Endothelial cell of umbilical vein (primary cell): ENCODE results near the gene SEMA4A. TPM values are rescaled to one million over a fixed set of nuclear protein-coding genes. Genes with fewer than 3 reads are reported as not detected.

Source experiments
- BruUV-seq: library from RNA; stranded (reverse); fragments of 400-500 nt; replicated peaks from 2 replicates; lab custom pipeline; 2021; lab: Mats Ljungman, UMichigan
- CTCF ChIA-PET: fragments of 300-600, 350-600 bp; sonication (Branson Sonifier 250); formaldehyde crosslinking; loops from one replicate; lab custom pipeline; 2021; ENCODE audit warnings: antibody characterized with exemption, inconsistent platforms; lab: Charles Lee
- POLR2A ChIA-PET: fragments of 300-600, 350-600 bp; sonication (Branson Sonifier 250); formaldehyde crosslinking; loops from one replicate; lab custom pipeline; 2021; ENCODE audit warnings: antibody characterized with exemption, inconsistent platforms; lab: Charles Lee
- DNase-seq: peaks from one replicate; pipeline ENCODE4 v3.0.0-alpha.2; 2011; ENCODE audit warnings: low read depth, low spot score
- FAIRE-seq: peaks from 2 replicates; lab custom pipeline; 2011; peaks lifted over from hg19 to GRCh38; lab: Jason Lieb, UNC
- H2AFZ ChIP-seq: 2 replicates; pipeline ENCODE4 v1.6.0; 2012; ENCODE audit warnings: low read depth, low read length, control low read depth, inconsistent platforms
- H3K27ac ChIP-seq: 2 replicates; pipeline ENCODE4 v1.5.1; 2011; ENCODE audit warnings: low read depth, mild to moderate bottlenecking, control low read depth, low read length, moderate library complexity; ENCODE audit not compliant: insufficient read depth
- H3K27me3 ChIP-seq, 2 experiments: 2 replicates each; pipeline versions ENCODE4 v1.6.0 to v1.6.1; 2011; ENCODE audit warnings: low read length in 2 of 2, mixed read lengths in 1 of 2; ENCODE audit not compliant: control insufficient read depth in 2 of 2, insufficient read depth in 2 of 2
- H3K36me3 ChIP-seq, 2 experiments: 2 replicates in 1 of 2; 3 replicates in 1 of 2; pipeline ENCODE4 v1.5.1; 2011; ENCODE audit warnings: low read length in 2 of 2, mild to moderate bottlenecking in 1 of 2, moderate library complexity in 1 of 2; ENCODE audit not compliant: control insufficient read depth in 2 of 2, insufficient read depth in 2 of 2; ENCODE audit errors: extremely low read depth in 1 of 2
- H3K4me1 ChIP-seq: 3 replicates; pipeline ENCODE4 v1.5.1; 2011; ENCODE audit warnings: mild to moderate bottlenecking, low read length; ENCODE audit not compliant: control insufficient read depth, insufficient read depth; ENCODE audit errors: extremely low read depth
- H3K4me2 ChIP-seq: 2 replicates; pipeline ENCODE4 v1.6.1; 2011; ENCODE audit warnings: low read length, control low read depth, mixed read lengths; ENCODE audit not compliant: insufficient read depth
- H3K4me3 ChIP-seq, 3 experiments: fragments of 200-600 bp in 1 of 3; sonication (generic), shearing (Covaris generic) in 1 of 3; replicated peaks in 1 of 3; 2 replicates each; pipeline ENCODE4 v1.5.1; 2011 to 2016; ENCODE audit warnings: control low read depth in 3 of 3, low read length in 3 of 3, mild to moderate bottlenecking in 2 of 3, inconsistent platforms in 1 of 3, low read depth in 1 of 3, moderate library complexity in 1 of 3; ENCODE audit not compliant: insufficient read depth in 1 of 3
- H3K79me2 ChIP-seq: 2 replicates; pipeline ENCODE4 v1.6.0; 2012; ENCODE audit warnings: low read length, inconsistent platforms; ENCODE audit not compliant: control insufficient read depth, insufficient read depth
- H3K9ac ChIP-seq: replicated peaks from 2 replicates; pipeline ENCODE3; 2011; ENCODE audit warnings: low read length, control low read depth; ENCODE audit not compliant: insufficient read depth; ENCODE audit errors: extremely low read depth
- H3K9me1 ChIP-seq: replicated peaks from 3 replicates; pipeline ENCODE4 v1.6.0; 2011; ENCODE audit warnings: mild to moderate bottlenecking, low read length; ENCODE audit not compliant: control insufficient read depth, insufficient read depth; ENCODE audit errors: extremely low read depth
- H3K9me3 ChIP-seq: replicated peaks from 2 replicates; pipeline ENCODE4 v1.5.1; 2012; ENCODE audit warnings: low read length, inconsistent platforms; ENCODE audit not compliant: control insufficient read depth, insufficient read depth
- H4K20me1 ChIP-seq: replicated peaks from 2 replicates; pipeline ENCODE3; 2011; ENCODE audit warnings: mild to moderate bottlenecking, low read length; ENCODE audit not compliant: control insufficient read depth, insufficient read depth; ENCODE audit errors: extremely low read depth
- EZH2 ChIP-seq: IDR thresholded peaks from 2 replicates; pipeline ENCODE4 v1.6.1; 2012; ENCODE audit warnings: borderline replicate concordance, low read depth, mild to moderate bottlenecking, moderate library complexity, low read length, inconsistent platforms; ENCODE audit not compliant: severe bottlenecking
- FOS ChIP-seq: IDR thresholded peaks from 2 replicates; pipeline ENCODE4 v1.6.1; 2011; ENCODE audit warnings: mild to moderate bottlenecking, low read length, moderate library complexity, borderline replicate concordance; ENCODE audit not compliant: insufficient read depth
- GATA2 ChIP-seq: IDR thresholded peaks from 2 replicates; pipeline ENCODE4 v1.7.0; 2011; ENCODE audit warnings: low read depth, mild to moderate bottlenecking, moderate library complexity, mixed read lengths, low read length; ENCODE audit not compliant: insufficient read length, insufficient read depth
- JUN ChIP-seq: IDR thresholded peaks from 2 replicates; pipeline ENCODE4 v1.6.1; 2011; ENCODE audit warnings: borderline replicate concordance, low read depth; ENCODE audit not compliant: insufficient read length, insufficient read depth
- MAX ChIP-seq: IDR thresholded peaks from 2 replicates; pipeline ENCODE4 v1.6.1; 2011; ENCODE audit not compliant: insufficient read depth, insufficient read length
- MYC ChIP-seq: IDR thresholded peaks from one replicate; pipeline ENCODE4 v1.6.1; 2011; ENCODE audit warnings: mild to moderate bottlenecking, low read depth, low read length
- POLR2A ChIP-seq: IDR thresholded peaks from 2 replicates; pipeline ENCODE4 v1.6.1; 2012; ENCODE audit warnings: low read depth, mild to moderate bottlenecking, control low read depth, low read length
- POLR2AphosphoS5 ChIP-seq: IDR thresholded peaks from 2 replicates; pipeline ENCODE4 v1.6.1; 2012; ENCODE audit warnings: low read depth, mild to moderate bottlenecking, control low read depth, low read length, moderate library complexity; ENCODE audit not compliant: insufficient read depth
- dilution Hi-C: fragments of 300-500 bp; cut with MboI; formaldehyde crosslinking; loops from one replicate; pipeline ENCODE4 v1.15.0; 2019; ENCODE audit warnings: low sequenced_read_pairs; ENCODE audit not compliant: extremely low pct_ligation_motif_present
- intact Hi-C: fragments of 100-400 bp; cut with micrococcal nuclease; formaldehyde crosslinking; loops from one replicate; pipeline ENCODE4 v1.10.0; 2022
- polyA plus RNA-seq, 4 experiments: library from polyadenylated mRNA; depleted of rRNA in 3 of 4; stranded (reverse) in 3 of 4; unstranded in 1 of 4; fragments of >200 nt; gene quantifications; 2 replicates each; pipeline versions ENCODE4 v1.2.1 to v1.2.3, GENCODE V29; 2011 to 2012; ENCODE audit warnings: missing spikeins in 1 of 4
- total RNA-seq: library from RNA; stranded (reverse); gene quantifications from 2 replicates; pipeline ENCODE4 v1.2.3, GENCODE V29; 2021
- TF ChIP-seq, protein P1 (sequence below), 2 donors: IDR thresholded peaks; 1 replicate in 1 of 2; 2 replicates in 1 of 2; pipeline ENCODE4 v1.5.1; 2011; ENCODE audit warnings: low read length in 2 of 2, mild to moderate bottlenecking in 2 of 2, moderate library complexity in 2 of 2, control low read depth in 1 of 2, inconsistent platforms in 1 of 2, low read depth in 1 of 2; ENCODE audit not compliant: insufficient read depth in 1 of 2; ENCODE audit errors: extremely low read depth in 1 of 2

Gene SEMA4A
- total and polyA plus RNA-seq, 2 donors (not counting 3 experiments of a cell fraction or from before 2014, with no cell fraction given), result 1.5 to 1.6 TPM

DNA sequence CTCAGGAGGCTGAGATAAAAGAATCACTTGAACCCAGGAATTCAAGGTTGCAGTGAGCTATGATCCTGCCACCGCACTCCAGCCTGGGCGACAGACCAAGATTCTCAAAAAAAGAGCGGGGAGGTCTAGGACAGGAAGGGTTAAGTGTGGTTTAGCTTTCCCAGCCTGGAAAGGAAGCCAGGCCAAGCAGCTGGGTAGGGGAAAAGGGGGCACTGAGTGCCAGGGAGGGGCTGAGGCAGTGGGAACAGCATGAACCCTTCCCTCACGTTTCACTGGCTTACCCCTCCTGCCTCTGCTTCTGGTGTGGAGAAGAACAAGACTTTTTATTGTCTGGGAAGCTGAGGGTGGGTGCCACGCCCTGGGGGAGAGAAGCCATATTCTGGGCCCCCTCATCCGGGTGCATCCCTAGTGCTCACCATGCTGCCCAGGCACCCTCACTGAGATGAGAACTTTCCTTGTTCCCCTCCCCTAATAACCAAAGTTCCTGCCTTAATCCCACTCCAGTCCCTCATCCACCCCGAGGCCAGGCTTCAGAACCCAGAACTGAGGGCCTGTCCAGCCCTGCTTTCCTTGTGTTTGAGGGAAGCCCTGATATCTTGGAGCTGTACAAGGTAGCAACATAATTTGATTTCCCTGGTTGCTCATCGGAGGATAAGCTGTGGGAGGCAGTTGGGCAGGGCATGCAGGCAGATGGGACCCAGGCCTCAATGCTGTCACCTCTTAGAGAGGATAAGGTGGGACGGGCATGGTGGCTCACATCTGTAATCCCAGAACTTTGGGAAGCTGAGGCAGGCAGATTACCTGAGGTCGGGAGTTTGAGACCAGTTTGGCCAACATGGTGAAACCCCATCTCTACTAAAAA is 40.9 kb upstream of the SEMA4A start:
- no peaks in the 10 kb centered on the region for H3K27me3 ChIP-seq
- POLR2A ChIA-PET, result interaction anchor here (3.4 to 3.7 kb wide), 2 partner anchors 9 to 16 kb away, joined by 17 to 55 read pairs; no protein-coding TSS in a partner anchor
- H3K4me2 ChIP-seq, result no peak overlapping the region
- CTCF ChIA-PET, result interaction anchor here (0.6 to 13.3 kb wide), 4 partner anchors 11 to 51 kb away, joined by 4 to 283 read pairs (median 42); no protein-coding TSS in a partner anchor
- no peak overlapping the region for H3K9ac ChIP-seq
- intact Hi-C loops, result no loop called here
- dilution Hi-C loops, result no loop called here
- TF ChIP-seq POLR2AphosphoS5 (no peak), JUN (no peak), EZH2 (no peak), GATA2 (no peak), FOS (no peak), MYC (no peak), POLR2A (no peak), MAX (no peak)
- TF ChIP-seq, protein P1, sequence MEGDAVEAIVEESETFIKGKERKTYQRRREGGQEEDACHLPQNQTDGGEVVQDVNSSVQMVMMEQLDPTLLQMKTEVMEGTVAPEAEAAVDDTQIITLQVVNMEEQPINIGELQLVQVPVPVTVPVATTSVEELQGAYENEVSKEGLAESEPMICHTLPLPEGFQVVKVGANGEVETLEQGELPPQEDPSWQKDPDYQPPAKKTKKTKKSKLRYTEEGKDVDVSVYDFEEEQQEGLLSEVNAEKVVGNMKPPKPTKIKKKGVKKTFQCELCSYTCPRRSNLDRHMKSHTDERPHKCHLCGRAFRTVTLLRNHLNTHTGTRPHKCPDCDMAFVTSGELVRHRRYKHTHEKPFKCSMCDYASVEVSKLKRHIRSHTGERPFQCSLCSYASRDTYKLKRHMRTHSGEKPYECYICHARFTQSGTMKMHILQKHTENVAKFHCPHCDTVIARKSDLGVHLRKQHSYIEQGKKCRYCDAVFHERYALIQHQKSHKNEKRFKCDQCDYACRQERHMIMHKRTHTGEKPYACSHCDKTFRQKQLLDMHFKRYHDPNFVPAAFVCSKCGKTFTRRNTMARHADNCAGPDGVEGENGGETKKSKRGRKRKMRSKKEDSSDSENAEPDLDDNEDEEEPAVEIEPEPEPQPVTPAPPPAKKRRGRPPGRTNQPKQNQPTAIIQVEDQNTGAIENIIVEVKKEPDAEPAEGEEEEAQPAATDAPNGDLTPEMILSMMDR (IDR thresholded peaks at IDR 0.05; ENCODE audit: extremely low read depth in 1 of 2, insufficient read depth in 1 of 2, low read depth in 1 of 2, low read length in 2 of 2), result no peak
- H3K4me1 ChIP-seq, result peaks cover 9% of the 10 kb centered on the region
- H3K27ac ChIP-seq, result no peak overlapping the region
- no peaks in the 10 kb centered on the region for H3K9me3 ChIP-seq
- no peaks in the 10 kb centered on the region for H3K9me1 ChIP-seq
- no TSS peak for BruUV-seq
- no peak overlapping the region for H2AFZ ChIP-seq
- no peaks in the 10 kb centered on the region for H3K36me3 ChIP-seq
- FAIRE-seq, result no peak
- no peak overlapping the region for H3K4me3 ChIP-seq
- no peaks in the 10 kb centered on the region for H4K20me1 ChIP-seq
- no peak for DNase-seq
- peaks cover 30% of the 10 kb centered on the region for H3K79me2 ChIP-seq
